Gastrocnemius medialis (tissue), 4 donors: ENCODE data around the gene CALCB.

Experiments used
- POLR2A ChIP-seq, 2 donors: fragments of 450-650 bp; IDR thresholded peaks; one replicate each; pipeline ENCODE4 v1.6.1; 2017; ENCODE audit warnings: antibody characterized with exemption in 2 of 2, mild to moderate bottlenecking in 2 of 2, moderate library complexity in 2 of 2
- TF ChIP-seq, protein P1 (sequence below), 5 experiments: fragments of 450-650 bp in 3 of 5; fragments of 200-600 bp in 2 of 5; sonication (generic) in 2 of 5; IDR thresholded peaks in 4 of 5; conservative IDR thresholded peaks in 1 of 5; 1 replicate in 4 of 5; 2 replicates in 1 of 5; pipeline ENCODE4 v1.5.1; 2016 to 2019; ENCODE audit warnings: antibody characterized with exemption in 5 of 5, mild to moderate bottlenecking in 3 of 5, moderate library complexity in 3 of 5

DNA sequence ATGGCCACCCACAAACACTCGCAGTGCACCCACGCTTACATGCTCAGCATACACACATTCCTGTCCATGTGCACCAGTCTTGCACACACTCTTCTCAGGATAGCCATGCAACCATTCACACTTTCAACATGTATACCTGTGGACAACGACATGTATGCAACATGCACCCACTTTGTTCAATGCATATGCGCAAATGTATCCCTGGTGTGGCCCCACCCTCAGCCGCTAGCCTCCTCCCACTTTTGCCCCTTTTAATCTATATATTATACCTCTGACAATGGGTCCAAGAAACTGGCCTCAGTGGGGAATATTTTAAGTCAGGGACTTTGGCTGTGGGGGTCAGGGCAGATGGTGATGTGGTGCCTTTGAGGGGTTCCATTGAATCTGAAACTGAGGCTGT, 42.3 kb downstream of the CALCB start:
- TF ChIP-seq, protein P1, sequence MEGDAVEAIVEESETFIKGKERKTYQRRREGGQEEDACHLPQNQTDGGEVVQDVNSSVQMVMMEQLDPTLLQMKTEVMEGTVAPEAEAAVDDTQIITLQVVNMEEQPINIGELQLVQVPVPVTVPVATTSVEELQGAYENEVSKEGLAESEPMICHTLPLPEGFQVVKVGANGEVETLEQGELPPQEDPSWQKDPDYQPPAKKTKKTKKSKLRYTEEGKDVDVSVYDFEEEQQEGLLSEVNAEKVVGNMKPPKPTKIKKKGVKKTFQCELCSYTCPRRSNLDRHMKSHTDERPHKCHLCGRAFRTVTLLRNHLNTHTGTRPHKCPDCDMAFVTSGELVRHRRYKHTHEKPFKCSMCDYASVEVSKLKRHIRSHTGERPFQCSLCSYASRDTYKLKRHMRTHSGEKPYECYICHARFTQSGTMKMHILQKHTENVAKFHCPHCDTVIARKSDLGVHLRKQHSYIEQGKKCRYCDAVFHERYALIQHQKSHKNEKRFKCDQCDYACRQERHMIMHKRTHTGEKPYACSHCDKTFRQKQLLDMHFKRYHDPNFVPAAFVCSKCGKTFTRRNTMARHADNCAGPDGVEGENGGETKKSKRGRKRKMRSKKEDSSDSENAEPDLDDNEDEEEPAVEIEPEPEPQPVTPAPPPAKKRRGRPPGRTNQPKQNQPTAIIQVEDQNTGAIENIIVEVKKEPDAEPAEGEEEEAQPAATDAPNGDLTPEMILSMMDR (IDR thresholded peaks at IDR 0.05 in 4 of 5, conservative IDR thresholded peaks at IDR 0.05 in 1 of 5): no peak
- no peak for TF ChIP-seq POLR2A (IDR thresholded peaks at IDR 0.05)
